SK-N-SH treated with all-trans-retinoic acid at 6 μM for 48 hours (cell line): ENCODE measurements around the gene IFNW1.

Experiments
- ATAC-seq: fragments of 200-7000 bp; cut with Tn5 transposase; 3 replicates; pipeline ENCODE4 v1.9.1; 2020; ENCODE audit warnings: mild to moderate bottlenecking, moderate library complexity
- ARNTL ChIP-seq: fragments of 450-650 bp; formaldehyde crosslinking; IDR thresholded peaks from 2 replicates; pipeline ENCODE4 v1.5.0; 2020; ENCODE audit warnings: low read depth, mild to moderate bottlenecking, moderate library complexity, borderline replicate concordance
- CSDC2 ChIP-seq: fragments of 250-450 bp; sonication (Bioruptor Pico); IDR thresholded peaks from 2 replicates; pipeline ENCODE4 v1.5.0; 2020; ENCODE audit warnings: mild to moderate bottlenecking, moderate library complexity
- ESRRG ChIP-seq: fragments of 250-450 bp; sonication (Bioruptor Pico); IDR thresholded peaks from 2 replicates; pipeline ENCODE4 v1.6.1; 2021; ENCODE audit warnings: mild to moderate bottlenecking
- ISL1 ChIP-seq: fragments of 250-450 bp; sonication (Bioruptor Pico); IDR thresholded peaks from 2 replicates; pipeline ENCODE4 v2.1.2; 2022; ENCODE audit warnings: mild to moderate bottlenecking, moderate library complexity
- OSR1 ChIP-seq: fragments of 250-450 bp; sonication (Bioruptor Pico); IDR thresholded peaks from 2 replicates; pipeline ENCODE4 v1.8.0; 2022; ENCODE audit warnings: moderate library complexity, mild to moderate bottlenecking, inconsistent platforms
- PPARA ChIP-seq: fragments of 250-450 bp; sonication (Bioruptor Pico); IDR thresholded peaks from 2 replicates; pipeline ENCODE4 v1.5.0; 2020; ENCODE audit warnings: mild to moderate bottlenecking, borderline replicate concordance
- RARB ChIP-seq: fragments of 250-450 bp; sonication (Bioruptor Pico); IDR thresholded peaks from 2 replicates; pipeline ENCODE4 v1.8.0; 2021; ENCODE audit warnings: mild to moderate bottlenecking, moderate library complexity
- SNAI2 ChIP-seq: fragments of 250-450 bp; sonication (Bioruptor Pico); IDR thresholded peaks from 2 replicates; pipeline ENCODE4 v1.5.0; 2020; ENCODE audit warnings: mild to moderate bottlenecking, moderate library complexity
- TCF4 ChIP-seq: fragments of 250-450 bp; sonication (Bioruptor Pico); IDR thresholded peaks from 2 replicates; pipeline ENCODE4 v1.8.0; 2021; ENCODE audit warnings: mild to moderate bottlenecking, moderate library complexity, borderline replicate concordance
- ZC3H10 ChIP-seq: fragments of 250-450 bp; sonication (Bioruptor Pico); IDR thresholded peaks from 2 replicates; pipeline ENCODE4 v1.5.1; 2021; ENCODE audit warnings: mild to moderate bottlenecking, moderate library complexity
- ZFP3 ChIP-seq: fragments of 250-450 bp; sonication (Bioruptor Pico); IDR thresholded peaks from 2 replicates; pipeline ENCODE4 v1.5.0; 2020; ENCODE audit warnings: mild to moderate bottlenecking, moderate library complexity
- ZFP30 ChIP-seq: fragments of 450-650 bp; formaldehyde crosslinking; IDR thresholded peaks from 2 replicates; pipeline ENCODE4 v1.5.0; 2022; ENCODE audit warnings: mild to moderate bottlenecking, moderate library complexity
- ZNF565 ChIP-seq: fragments of 450-650 bp; formaldehyde crosslinking; conservative IDR thresholded peaks from 2 replicates; pipeline ENCODE4 v1.5.0; 2020; ENCODE audit warnings: low read depth, mild to moderate bottlenecking, moderate library complexity
- ZNF70 ChIP-seq: fragments of 450-650 bp; formaldehyde crosslinking; IDR thresholded peaks from 2 replicates; pipeline ENCODE4 v1.5.0; 2020; ENCODE audit warnings: mild to moderate bottlenecking, moderate library complexity
- TF ChIP-seq, protein P1 (sequence below): fragments of 250-450 bp; sonication (Bioruptor Pico); IDR thresholded peaks from 2 replicates; pipeline ENCODE4 v1.5.0; 2020; ENCODE audit warnings: mild to moderate bottlenecking, moderate library complexity
- TF ChIP-seq, protein P2 (sequence below): fragments of 250-450 bp; sonication (Bioruptor Pico); IDR thresholded peaks from 2 replicates; pipeline ENCODE4 v1.5.1; 2021; ENCODE audit warnings: mild to moderate bottlenecking, moderate library complexity
- TF ChIP-seq, protein P3 (sequence below): fragments of 250-450 bp; sonication (Bioruptor Pico); IDR thresholded peaks from 2 replicates; pipeline ENCODE4 v1.8.0; 2020; ENCODE audit warnings: mild to moderate bottlenecking, moderate library complexity, borderline replicate concordance
- TF ChIP-seq, protein P4 (sequence below): fragments of 250-450 bp; sonication (Bioruptor Pico); IDR thresholded peaks from 2 replicates; pipeline ENCODE4 v1.5.1; 2020; ENCODE audit warnings: low read depth, mild to moderate bottlenecking, moderate library complexity

Gene IFNW1

DNA sequence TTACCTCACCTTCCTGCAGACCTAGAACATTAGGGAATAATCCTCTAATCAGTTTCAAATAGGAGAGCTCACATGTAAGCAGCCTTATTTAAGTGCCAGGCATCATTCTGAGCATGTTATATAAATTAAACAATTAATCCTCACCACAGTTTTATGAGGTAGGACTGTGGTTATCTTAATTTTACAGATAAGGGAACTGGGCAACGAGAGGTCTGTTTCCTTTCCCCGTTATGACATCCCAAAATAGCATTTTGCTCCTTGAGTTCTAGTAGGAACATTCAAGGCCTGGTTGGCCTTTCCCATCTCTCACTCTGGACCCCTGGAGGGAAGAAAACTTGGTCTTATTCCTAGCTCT, 44.8 kb downstream of the IFNW1 start:
- ATAC-seq, result no peak
- TF ChIP-seq ARNTL (CRISPR knock-in tag) (no peak), ZNF70 (no peak), ESRRG (CRISPR knock-in tag) (no peak), OSR1 (no peak), PPARA (CRISPR knock-in tag) (no peak), CSDC2 (no peak), TCF4 (CRISPR knock-in tag) (no peak), SNAI2 (CRISPR knock-in tag) (no peak), RARB (CRISPR knock-in tag) (no peak)
- TF ChIP-seq, protein P1, sequence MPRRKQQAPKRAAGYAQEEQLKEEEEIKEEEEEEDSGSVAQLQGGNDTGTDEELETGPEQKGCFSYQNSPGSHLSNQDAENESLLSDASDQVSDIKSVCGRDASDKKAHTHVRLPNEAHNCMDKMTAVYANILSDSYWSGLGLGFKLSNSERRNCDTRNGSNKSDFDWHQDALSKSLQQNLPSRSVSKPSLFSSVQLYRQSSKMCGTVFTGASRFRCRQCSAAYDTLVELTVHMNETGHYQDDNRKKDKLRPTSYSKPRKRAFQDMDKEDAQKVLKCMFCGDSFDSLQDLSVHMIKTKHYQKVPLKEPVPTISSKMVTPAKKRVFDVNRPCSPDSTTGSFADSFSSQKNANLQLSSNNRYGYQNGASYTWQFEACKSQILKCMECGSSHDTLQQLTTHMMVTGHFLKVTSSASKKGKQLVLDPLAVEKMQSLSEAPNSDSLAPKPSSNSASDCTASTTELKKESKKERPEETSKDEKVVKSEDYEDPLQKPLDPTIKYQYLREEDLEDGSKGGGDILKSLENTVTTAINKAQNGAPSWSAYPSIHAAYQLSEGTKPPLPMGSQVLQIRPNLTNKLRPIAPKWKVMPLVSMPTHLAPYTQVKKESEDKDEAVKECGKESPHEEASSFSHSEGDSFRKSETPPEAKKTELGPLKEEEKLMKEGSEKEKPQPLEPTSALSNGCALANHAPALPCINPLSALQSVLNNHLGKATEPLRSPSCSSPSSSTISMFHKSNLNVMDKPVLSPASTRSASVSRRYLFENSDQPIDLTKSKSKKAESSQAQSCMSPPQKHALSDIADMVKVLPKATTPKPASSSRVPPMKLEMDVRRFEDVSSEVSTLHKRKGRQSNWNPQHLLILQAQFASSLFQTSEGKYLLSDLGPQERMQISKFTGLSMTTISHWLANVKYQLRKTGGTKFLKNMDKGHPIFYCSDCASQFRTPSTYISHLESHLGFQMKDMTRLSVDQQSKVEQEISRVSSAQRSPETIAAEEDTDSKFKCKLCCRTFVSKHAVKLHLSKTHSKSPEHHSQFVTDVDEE, result no peak

DNA sequence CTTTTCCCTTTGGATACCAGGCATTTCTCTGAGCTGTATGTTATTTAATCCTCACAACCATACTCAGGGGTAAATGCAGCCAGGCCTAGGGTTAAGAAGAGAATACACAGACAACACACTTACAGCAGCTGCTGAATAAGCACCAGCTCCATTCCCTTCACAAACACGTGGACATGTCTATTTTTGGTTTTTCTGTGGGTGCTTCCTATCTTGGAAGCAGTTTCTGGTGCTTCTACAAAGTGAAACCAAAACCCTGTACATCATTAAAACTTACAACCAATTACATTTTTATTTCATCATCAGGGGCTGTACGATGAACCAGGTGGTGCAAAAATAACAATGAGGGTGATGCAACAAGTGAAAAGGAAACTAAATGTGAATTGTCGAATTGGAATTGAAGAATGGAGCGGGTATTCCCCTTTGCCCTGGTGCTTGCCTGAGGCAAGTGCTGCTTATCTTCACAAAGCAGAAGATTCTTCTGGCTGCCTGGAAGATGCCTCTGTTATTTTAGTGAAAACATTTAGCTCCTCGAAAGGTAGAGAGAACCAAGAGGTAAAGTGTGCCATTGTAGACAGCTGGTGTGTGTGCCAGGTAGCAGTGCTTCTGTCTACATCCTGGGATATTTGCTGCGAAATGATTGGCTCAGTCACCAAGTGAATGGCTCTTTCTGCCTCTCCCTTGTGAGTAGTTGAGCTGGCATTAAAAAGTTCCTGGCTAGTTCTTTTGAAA, 45.3 kb downstream of the IFNW1 start:
- ATAC-seq, result peak; percentile 67
- TF ChIP-seq, protein P2, sequence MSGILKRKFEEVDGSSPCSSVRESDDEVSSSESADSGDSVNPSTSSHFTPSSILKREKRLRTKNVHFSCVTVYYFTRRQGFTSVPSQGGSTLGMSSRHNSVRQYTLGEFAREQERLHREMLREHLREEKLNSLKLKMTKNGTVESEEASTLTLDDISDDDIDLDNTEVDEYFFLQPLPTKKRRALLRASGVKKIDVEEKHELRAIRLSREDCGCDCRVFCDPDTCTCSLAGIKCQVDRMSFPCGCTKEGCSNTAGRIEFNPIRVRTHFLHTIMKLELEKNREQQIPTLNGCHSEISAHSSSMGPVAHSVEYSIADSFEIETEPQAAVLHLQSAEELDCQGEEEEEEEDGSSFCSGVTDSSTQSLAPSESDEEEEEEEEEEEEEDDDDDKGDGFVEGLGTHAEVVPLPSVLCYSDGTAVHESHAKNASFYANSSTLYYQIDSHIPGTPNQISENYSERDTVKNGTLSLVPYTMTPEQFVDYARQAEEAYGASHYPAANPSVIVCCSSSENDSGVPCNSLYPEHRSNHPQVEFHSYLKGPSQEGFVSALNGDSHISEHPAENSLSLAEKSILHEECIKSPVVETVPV (CRISPR knock-in tag), result no peak
- no peak for TF ChIP-seq PPARA (CRISPR knock-in tag)
- TF ChIP-seq ZFP3 (CRISPR knock-in tag), result no peak
- no peak for TF ChIP-seq ZC3H10
- TF ChIP-seq TCF4 (CRISPR knock-in tag), result no peak

DNA sequence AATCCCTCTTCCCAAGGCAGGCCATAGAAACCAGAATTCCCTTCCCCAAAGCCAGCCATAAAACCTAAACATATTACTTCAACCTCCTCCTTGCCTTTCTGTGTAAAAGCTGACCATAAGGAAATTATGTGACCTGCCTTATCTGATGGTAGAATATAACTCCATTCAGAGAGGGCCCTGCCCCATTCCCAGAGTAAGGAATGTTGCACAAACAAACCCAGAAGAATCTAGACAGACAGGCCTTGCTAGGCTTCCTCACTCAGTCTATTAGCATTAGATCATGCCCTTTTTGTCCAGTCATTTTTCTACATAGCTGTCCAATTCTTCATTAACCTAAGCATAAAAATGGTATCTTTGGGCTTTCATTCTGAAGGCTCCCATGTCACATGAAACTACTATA, 46.1 kb downstream of the IFNW1 start:
- TF ChIP-seq, protein P1, result no peak
- TF ChIP-seq, protein P3, sequence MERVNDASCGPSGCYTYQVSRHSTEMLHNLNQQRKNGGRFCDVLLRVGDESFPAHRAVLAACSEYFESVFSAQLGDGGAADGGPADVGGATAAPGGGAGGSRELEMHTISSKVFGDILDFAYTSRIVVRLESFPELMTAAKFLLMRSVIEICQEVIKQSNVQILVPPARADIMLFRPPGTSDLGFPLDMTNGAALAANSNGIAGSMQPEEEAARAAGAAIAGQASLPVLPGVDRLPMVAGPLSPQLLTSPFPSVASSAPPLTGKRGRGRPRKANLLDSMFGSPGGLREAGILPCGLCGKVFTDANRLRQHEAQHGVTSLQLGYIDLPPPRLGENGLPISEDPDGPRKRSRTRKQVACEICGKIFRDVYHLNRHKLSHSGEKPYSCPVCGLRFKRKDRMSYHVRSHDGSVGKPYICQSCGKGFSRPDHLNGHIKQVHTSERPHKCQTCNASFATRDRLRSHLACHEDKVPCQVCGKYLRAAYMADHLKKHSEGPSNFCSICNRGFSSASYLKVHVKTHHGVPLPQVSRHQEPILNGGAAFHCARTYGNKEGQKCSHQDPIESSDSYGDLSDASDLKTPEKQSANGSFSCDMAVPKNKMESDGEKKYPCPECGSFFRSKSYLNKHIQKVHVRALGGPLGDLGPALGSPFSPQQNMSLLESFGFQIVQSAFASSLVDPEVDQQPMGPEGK (CRISPR knock-in tag), result no peak
- no peak for TF ChIP-seq PPARA (CRISPR knock-in tag)
- TF ChIP-seq ZNF565 (CRISPR knock-in tag), result no peak
- TF ChIP-seq, protein P2 (CRISPR knock-in tag), result no peak
- no peak for TF ChIP-seq ISL1 (CRISPR knock-in tag)
- TF ChIP-seq SNAI2 (CRISPR knock-in tag), result no peak
- no peak for TF ChIP-seq ARNTL (CRISPR knock-in tag)
- TF ChIP-seq, protein P4, sequence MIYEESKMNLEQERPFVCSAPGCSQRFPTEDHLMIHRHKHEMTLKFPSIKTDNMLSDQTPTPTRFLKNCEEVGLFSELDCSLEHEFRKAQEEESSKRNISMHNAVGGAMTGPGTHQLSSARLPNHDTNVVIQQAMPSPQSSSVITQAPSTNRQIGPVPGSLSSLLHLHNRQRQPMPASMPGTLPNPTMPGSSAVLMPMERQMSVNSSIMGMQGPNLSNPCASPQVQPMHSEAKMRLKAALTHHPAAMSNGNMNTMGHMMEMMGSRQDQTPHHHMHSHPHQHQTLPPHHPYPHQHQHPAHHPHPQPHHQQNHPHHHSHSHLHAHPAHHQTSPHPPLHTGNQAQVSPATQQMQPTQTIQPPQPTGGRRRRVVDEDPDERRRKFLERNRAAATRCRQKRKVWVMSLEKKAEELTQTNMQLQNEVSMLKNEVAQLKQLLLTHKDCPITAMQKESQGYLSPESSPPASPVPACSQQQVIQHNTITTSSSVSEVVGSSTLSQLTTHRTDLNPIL (CRISPR knock-in tag), result no peak
- TF ChIP-seq ZFP30, result no peak
- no peak for TF ChIP-seq CSDC2
- TF ChIP-seq, all 23 proteins: peak for 0
- peak; percentile 48; the same call in 2 of the 3 replicates for ATAC-seq
